Activated T-helper 1 cell treated with anti-CD3 and anti-CD28 coated beads, Interleukin-12 subunit alpha, Interleukin-12 subunit beta, Interleukin-2, Interleukin-4 antibody, amounts not matched to agents 30 ng/mL and 10 ng/mL and 1 ng/mL, durations not matched to agents 14 hours and 24 hours and 36 hours (primary cell): Measurements from ENCODE around the gene VEGFB. TPM values are rescaled to one million over a fixed set of nuclear protein-coding genes. Genes with fewer than 3 reads are reported as not detected.
A peak's percentile ranks its signal among the peaks of the same experiment; 100 is the strongest.

ENCODE experiments used
- DNase-seq: peaks from one replicate; pipeline ENCODE4 v3.0.0; 2021; ENCODE audit warnings: low spot score
- H3K27ac Mint-ChIP-seq: one replicate; pipeline ENCODE4 v1.8.0; 2021; ENCODE audit warnings: mild to moderate bottlenecking, mixed read lengths
- H3K27me3 Mint-ChIP-seq: one replicate; pipeline ENCODE4 v1.8.0; 2022; ENCODE audit warnings: mild to moderate bottlenecking, moderate library complexity, mixed read lengths; ENCODE audit not compliant: insufficient read depth
- H3K36me3 Mint-ChIP-seq: one replicate; pipeline ENCODE4 v1.8.0; 2021; ENCODE audit warnings: low read depth, mixed read lengths
- H3K4me1 Mint-ChIP-seq: one replicate; pipeline ENCODE4 v1.8.0; 2021; ENCODE audit warnings: low read depth, mixed read lengths
- H3K4me3 Mint-ChIP-seq: one replicate; pipeline ENCODE4 v1.8.0; 2021; ENCODE audit warnings: mild to moderate bottlenecking, moderate library complexity, mixed read lengths
- H3K9me3 Mint-ChIP-seq: one replicate; pipeline ENCODE4 v1.8.0; 2021; ENCODE audit warnings: mixed read lengths
- intact Hi-C: fragments of 100-400 bp; cut with micrococcal nuclease; formaldehyde crosslinking; loops from one replicate; pipeline ENCODE4 v1.15.1; 2024
- total RNA-seq: library from RNA; stranded (reverse); gene quantifications from 2 replicates; pipeline ENCODE4 v1.2.3, GENCODE V29; 2022

VEGFB gene
- 55.5 and 60.2 TPM in 2 replicates for total RNA-seq

GRCh38 chr11:64233913-64234586 lies at the start of gene VEGFB:
VEGFB (plus strand) TSS chr11:64234584; CDS start chr11:64234834, 250 bp downstream.
- Mint-ChIP-seq H3K4me3 (peak within 1 kb of the TSS; percentile 88), H3K27me3 (no peaks in the 10 kb centered on the region), H3K9me3 (no peaks in the 10 kb centered on the region), H3K27ac (peak within 1 kb of the TSS; percentile 68), H3K4me1 (peaks cover 24% of the 10 kb centered on the region), H3K36me3 (peaks cover 11% of the 10 kb centered on the region)
- peak; percentile 74 for DNase-seq
- intact Hi-C loops = loop anchor here (1.0 kb wide), 1 partner anchor 8 kb away; the partner anchor contains the start of genes NUDT22 and TRPT1

- Mint-ChIP-seq H3K27me3 (peaks cover 2% of the 10 kb centered on the region), H3K4me1 (peaks cover 33% of the 10 kb centered on the region), H3K9me3 (no peaks in the 10 kb centered on the region), H3K4me3 (peak overlapping the region; percentile 95), H3K36me3 (peaks cover 17% of the 10 kb centered on the region), H3K27ac (peak overlapping the region; percentile 78)
- DNase-seq = no peak
- intact Hi-C loops = loop anchor here (1.0 kb wide), 6 partner anchors 22 to 347 kb away; partner anchors contain the start of genes COX8A, DNAJC4 and GPR137
Measured at GRCh38 chr11:64185175-64185692, 49.1 kb upstream of the VEGFB start.

GRCh38 chr11:64185693-64186491 lies 48.5 kb upstream of the VEGFB start, which contains the start of gene STIP1:
STIP1 (plus strand) TSS chr11:64186171; CDS start chr11:64186262, 91 bp downstream.
- intact Hi-C loops = loop anchor here (1.0 to 2.0 kb wide), 9 partner anchors 19 to 593 kb away; partner anchors contain the start of genes COX8A, DNAJC4, ESRRA and GPR137
- H3K36me3 Mint-ChIP-seq = peaks cover 19% of the 10 kb centered on the region
- H3K27me3 Mint-ChIP-seq = peaks cover 2% of the 10 kb centered on the region
- peak within 1 kb of the TSS; percentile 95 for H3K4me3 Mint-ChIP-seq
- peak within 1 kb of the TSS; percentile 99 for H3K27ac Mint-ChIP-seq
- peak; percentile 99 for DNase-seq
- no peaks in the 10 kb centered on the region for H3K9me3 Mint-ChIP-seq
- H3K4me1 Mint-ChIP-seq = peaks cover 39% of the 10 kb centered on the region

- peaks cover 2% of the 10 kb centered on the region for H3K27me3 Mint-ChIP-seq
- no peak overlapping the region for H3K4me3 Mint-ChIP-seq
- intact Hi-C loops = loop anchor here (1.0 to 2.0 kb wide), 6 partner anchors 11 to 592 kb away; partner anchors contain the start of genes ESRRA, FKBP2, MACROD1 and SF1
- DNase-seq = peak; percentile 34
- no peak overlapping the region for H3K27ac Mint-ChIP-seq
- H3K4me1 Mint-ChIP-seq = peaks cover 34% of the 10 kb centered on the region
- peaks cover 19% of the 10 kb centered on the region for H3K36me3 Mint-ChIP-seq
- H3K9me3 Mint-ChIP-seq = no peaks in the 10 kb centered on the region
Measured at GRCh38 chr11:64186492-64187165, 47.8 kb upstream of the VEGFB start.

- H3K4me3 Mint-ChIP-seq = no peak overlapping the region
- H3K9me3 Mint-ChIP-seq = no peaks in the 10 kb centered on the region
- H3K4me1 Mint-ChIP-seq = peaks cover 41% of the 10 kb centered on the region
- no peaks in the 10 kb centered on the region for H3K27me3 Mint-ChIP-seq
- intact Hi-C loops = no loop called here
- H3K36me3 Mint-ChIP-seq = peaks cover 50% of the 10 kb centered on the region
- H3K27ac Mint-ChIP-seq = no peak overlapping the region
- no peak for DNase-seq
Measured at GRCh38 chr11:64192434-64192833, 42.0 kb upstream of the VEGFB start.

GRCh38 chr11:64196626-64197025 lies 37.8 kb upstream of the VEGFB start:
- Mint-ChIP-seq H3K4me3 (no peak overlapping the region), H3K27me3 (no peaks in the 10 kb centered on the region), H3K4me1 (peaks cover 35% of the 10 kb centered on the region), H3K36me3 (peaks cover 58% of the 10 kb centered on the region), H3K27ac (no peak overlapping the region), H3K9me3 (no peaks in the 10 kb centered on the region)
- no peak for DNase-seq
- intact Hi-C loops = loop anchor here (1.0 kb wide), 1 partner anchor 9 kb away; no protein-coding TSS in a partner anchor

GRCh38 chr11:64198511-64198910 lies 35.9 kb upstream of the VEGFB start:
- Mint-ChIP-seq H3K27me3 (no peaks in the 10 kb centered on the region), H3K9me3 (no peaks in the 10 kb centered on the region), H3K4me3 (no peak overlapping the region), H3K4me1 (peaks cover 28% of the 10 kb centered on the region), H3K36me3 (peaks cover 58% of the 10 kb centered on the region), H3K27ac (no peak overlapping the region)
- intact Hi-C loops = no loop called here
- DNase-seq = no peak

GRCh38 chr11:64201543-64201942 lies 32.8 kb upstream of the VEGFB start:
- Mint-ChIP-seq H3K27ac (peak overlapping the region; percentile 31), H3K9me3 (no peaks in the 10 kb centered on the region), H3K27me3 (no peaks in the 10 kb centered on the region), H3K4me1 (peaks cover 45% of the 10 kb centered on the region), H3K36me3 (peaks cover 52% of the 10 kb centered on the region), H3K4me3 (no peak overlapping the region)
- DNase-seq = no peak
- intact Hi-C loops = no loop called here

GRCh38 chr11:64202992-64203391 lies 31.4 kb upstream of the VEGFB start:
- H3K4me3 Mint-ChIP-seq = no peak overlapping the region
- H3K27ac Mint-ChIP-seq = no peak overlapping the region
- no peak for DNase-seq
- peaks cover 52% of the 10 kb centered on the region for H3K36me3 Mint-ChIP-seq
- no peaks in the 10 kb centered on the region for H3K9me3 Mint-ChIP-seq
- H3K27me3 Mint-ChIP-seq = no peaks in the 10 kb centered on the region
- H3K4me1 Mint-ChIP-seq = peaks cover 39% of the 10 kb centered on the region
- intact Hi-C loops = no loop called here

GRCh38 chr11:64203421-64204079 lies 30.8 kb upstream of the VEGFB start:
- H3K36me3 Mint-ChIP-seq = peaks cover 51% of the 10 kb centered on the region
- no peak overlapping the region for H3K27ac Mint-ChIP-seq
- intact Hi-C loops = loop anchor here (1.0 kb wide), 2 partner anchors 43 to 101 kb away; partner anchors contain the start of gene PPP1R14B
- H3K4me3 Mint-ChIP-seq = peak overlapping the region; percentile 49
- no peak for DNase-seq
- no peaks in the 10 kb centered on the region for H3K9me3 Mint-ChIP-seq
- H3K4me1 Mint-ChIP-seq = peaks cover 39% of the 10 kb centered on the region
- no peaks in the 10 kb centered on the region for H3K27me3 Mint-ChIP-seq

- H3K36me3 Mint-ChIP-seq = peaks cover 55% of the 10 kb centered on the region
- H3K27me3 Mint-ChIP-seq = no peaks in the 10 kb centered on the region
- no peak for DNase-seq
- intact Hi-C loops = loop anchor here (1.0 kb wide), 2 partner anchors 42 to 100 kb away; partner anchors contain the start of gene PPP1R14B
- no peaks in the 10 kb centered on the region for H3K9me3 Mint-ChIP-seq
- peak overlapping the region; percentile 49 for H3K4me3 Mint-ChIP-seq
- H3K4me1 Mint-ChIP-seq = peaks cover 39% of the 10 kb centered on the region
- no peak overlapping the region for H3K27ac Mint-ChIP-seq
Measured at GRCh38 chr11:64204080-64204440, 30.3 kb upstream of the VEGFB start.
